GM18867 (cell line): ENCODE data around the gene MED6.

Experiments
- ATAC-seq: cut with Tn5 transposase; IDR thresholded peaks from one replicate; pipeline ENCODE4 v1.9.1; 2021; ENCODE audit warnings: mild to moderate bottlenecking, moderate library complexity; ENCODE audit not compliant: unreplicated experiment

MED6 gene

GRCh38 chr14:70599345-70599744, 1.1 kb downstream of the MED6 start:
- ATAC-seq = no peak

DNA sequence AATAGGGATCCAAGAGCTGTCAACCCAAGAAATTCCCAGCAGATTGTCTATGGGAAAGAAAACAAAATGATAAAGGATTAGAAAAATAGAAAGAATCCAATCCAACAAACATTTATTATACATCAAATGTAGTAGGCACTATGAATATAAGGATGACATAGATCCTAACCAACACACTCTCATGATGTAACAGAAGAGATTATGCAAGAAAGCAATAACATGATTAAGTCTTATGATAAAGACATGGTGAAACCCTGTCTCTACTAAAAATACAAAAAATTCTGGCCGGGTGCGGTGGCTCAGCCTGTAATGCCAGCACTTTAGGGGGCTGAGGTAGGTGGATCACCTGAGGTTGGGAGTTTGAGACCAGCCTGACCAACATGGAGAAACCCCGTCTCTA, 2.7 kb downstream of the MED6 start:
- ATAC-seq = no peak

DNA sequence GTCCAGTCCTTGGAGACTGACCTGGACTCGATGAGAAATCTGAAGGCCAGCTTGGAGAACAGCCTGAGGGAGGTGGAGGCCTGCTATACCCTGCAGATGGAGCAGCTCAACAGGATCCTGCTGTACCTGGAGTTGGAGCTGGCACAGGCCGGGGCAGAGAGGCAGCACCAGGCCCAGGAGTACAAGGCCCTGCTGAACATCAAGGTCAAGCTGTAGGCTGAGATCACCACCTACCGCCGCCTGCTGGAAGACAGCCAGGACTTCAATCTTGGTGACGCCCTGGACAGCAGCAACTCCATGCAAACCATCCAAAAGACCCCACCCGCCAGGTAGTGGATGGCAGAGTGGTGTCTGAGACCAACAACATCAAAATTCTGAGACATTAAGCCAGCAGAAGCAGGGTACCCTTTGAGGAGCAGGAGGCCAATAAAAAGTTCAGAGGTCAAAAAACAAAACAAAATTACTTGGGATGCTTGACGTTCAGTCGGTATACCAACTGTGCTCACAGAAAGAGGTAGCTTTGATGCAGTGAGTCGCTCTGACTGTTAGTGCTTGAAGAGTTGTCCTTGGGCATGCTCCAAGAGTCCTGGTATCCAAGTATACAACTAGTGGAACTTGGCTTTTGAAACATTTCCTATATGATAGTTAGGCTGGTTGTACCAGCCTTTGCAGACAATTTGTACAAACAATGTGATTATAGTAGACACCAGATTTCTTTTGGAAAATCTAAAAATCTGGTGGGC, 4.8 kb downstream of the MED6 start:
- ATAC-seq = no peak

DNA sequence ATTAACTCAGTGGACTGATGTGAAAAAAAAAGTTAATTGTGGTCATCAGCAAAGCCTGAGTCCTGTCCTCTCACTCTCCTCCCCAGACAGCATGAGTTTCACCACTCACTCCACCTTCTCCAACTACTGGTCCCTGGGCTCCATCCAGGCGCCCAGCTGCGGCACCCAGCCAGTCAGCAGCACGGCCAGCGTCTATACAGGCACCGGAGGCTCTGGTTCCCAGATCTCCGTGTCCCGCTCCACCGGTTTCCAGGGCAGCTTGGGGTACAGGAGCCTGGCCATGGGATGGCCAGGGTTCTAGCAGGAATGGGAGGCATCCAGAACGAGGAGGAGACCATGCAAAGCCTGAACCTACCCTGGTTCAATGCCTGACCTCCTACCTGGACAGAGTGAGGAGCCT, 6.0 kb downstream of the MED6 start:
- no peak for ATAC-seq

DNA sequence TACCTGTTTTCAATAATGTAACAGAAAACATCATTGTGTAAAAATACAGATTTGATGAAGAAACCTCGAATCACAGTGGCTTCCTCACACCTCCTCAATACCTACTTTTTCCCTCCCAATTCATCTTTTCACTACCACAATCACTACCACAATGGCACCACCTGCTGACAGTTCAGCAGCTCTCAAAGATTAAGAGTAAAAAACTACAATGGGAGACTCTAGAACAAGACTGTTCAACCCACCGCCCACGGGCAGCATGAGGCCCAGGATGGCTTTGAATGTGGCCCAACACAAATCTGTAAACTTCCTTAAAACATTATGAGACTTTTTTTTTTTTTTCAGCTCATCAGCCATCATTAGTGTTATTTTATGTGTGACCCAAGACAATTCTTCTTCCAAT, 15.2 kb downstream of the MED6 start:
- no peak for ATAC-seq

DNA sequence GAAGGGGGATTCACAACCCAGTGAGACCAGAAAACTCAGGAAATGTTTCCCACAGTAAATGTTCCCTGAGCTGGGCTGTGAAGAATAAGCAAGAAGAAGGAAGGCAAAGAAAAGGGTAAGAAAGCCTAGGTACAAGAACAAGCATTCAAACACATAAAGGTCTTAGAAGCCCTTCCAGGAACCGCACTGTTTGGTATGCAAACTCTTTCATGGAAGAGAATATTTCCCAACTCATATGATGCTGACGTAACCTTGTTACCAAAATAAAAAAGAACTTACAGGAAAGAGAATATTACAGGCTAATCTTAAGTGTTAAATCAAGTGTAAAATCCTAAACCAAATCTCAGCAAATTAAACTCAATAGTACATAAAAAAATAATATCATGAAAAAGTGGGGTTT, 23.6 kb downstream of the MED6 start:
- ATAC-seq = no peak

- ATAC-seq = no peak
These were observed 27.4 kb downstream of the MED6 start for GRCh38 chr14:70573050-70573449.

GRCh38 chr14:70571139-70571538, 29.3 kb downstream of the MED6 start:
- ATAC-seq = no peak

DNA sequence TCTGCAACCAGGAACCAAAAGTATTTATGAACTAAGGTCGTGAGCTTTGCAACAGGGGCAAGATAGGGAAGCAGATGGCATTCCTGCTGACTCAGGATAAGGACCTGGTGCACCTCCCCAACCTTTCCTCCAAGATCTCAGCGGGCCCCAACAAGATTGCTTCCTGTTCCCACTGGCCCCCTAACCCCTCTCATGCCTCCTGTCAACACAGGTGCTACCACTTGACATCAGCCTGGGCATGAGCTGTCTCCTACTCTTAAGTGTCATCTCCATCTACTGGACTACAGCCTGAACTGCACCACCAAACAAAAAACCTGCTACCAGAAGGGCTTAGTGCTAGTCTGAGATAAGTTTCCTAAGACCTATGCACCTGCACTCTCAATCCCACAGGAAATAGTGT, 32.7 kb downstream of the MED6 start:
- no peak for ATAC-seq

DNA sequence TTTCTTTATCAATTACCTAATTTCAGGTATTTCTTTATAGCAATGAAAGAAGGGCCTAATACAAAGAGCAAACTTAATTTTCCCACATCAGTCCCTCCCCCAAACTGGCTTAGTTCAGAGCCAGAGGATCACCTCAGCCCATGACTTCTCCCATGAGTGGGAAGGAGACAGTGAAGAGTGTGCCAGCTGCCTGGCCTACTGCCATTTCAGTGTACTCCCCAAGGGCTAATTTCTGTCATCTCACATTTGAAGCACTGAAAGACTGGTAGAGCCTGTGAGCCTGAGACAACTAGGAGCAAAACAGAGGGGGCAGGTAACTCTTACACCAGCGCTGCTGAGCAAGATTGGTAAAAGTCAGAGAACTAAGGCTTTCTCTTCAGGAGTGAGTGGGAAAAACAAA, 36.6 kb downstream of the MED6 start:
- ATAC-seq = no peak

DNA sequence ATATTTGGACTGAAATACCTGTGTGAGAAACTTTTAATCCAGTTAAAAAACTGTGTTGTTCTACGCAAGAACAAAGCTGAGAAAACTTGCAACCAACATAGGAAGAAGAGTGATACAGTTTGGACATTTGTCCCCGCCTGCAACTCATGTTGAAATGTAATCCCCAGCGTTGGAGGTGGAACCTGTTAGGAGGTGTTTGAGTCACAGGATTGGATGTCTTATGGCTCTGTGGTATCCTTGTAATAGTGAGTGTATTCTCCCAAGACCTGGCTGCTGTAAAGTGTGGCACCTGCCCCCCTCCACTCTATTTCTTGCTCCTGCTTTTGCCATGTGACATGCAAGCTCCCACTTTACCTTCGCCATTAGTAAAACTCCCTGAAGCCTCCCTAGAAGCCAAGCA, 37.0 kb downstream of the MED6 start:
- ATAC-seq = no peak

DNA sequence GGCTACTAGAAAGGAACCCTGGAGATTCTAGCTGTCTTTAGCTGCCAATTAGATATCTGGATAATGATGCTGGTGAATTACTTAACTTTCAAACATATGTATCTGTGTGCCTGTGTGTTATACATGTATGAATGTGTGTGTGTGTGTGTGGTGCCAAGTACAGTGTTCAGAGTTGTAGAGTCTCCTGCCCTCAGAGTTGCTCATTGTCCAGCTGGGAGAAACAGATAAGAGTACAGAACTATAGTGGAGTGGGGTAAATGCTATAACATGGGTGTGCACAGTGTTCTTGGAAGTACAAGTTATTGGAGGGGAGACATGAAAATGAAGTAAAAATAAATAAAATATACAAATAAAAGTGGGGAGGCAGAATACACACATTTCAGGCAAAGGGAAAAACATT, 42.1 kb downstream of the MED6 start:
- ATAC-seq = no peak

GRCh38 chr14:70555890-70556289, 44.6 kb downstream of the MED6 start:
- ATAC-seq = no peak

DNA sequence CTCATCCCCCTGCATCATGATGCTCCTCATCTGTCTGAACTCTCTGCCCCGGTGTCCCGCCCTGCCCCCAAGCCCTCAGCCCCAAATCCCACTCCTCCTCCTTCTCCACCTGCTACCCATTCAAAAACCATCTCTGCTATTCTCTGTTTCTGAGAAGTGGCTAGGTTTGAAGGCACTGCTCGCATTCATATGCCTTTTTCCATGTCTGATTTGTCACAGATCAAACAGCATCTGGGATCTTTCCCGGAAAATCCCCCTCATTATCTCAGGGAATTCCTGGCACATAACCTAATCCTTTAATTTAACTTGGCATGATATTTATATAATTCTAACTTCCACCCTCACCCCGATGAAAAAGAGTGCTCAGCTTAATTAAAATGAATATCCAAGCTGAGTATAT, 62.4 kb downstream of the MED6 start:
- no peak for ATAC-seq

- no peak for ATAC-seq
These were observed 63.6 kb downstream of the MED6 start for GRCh38 chr14:70536830-70537229.

DNA sequence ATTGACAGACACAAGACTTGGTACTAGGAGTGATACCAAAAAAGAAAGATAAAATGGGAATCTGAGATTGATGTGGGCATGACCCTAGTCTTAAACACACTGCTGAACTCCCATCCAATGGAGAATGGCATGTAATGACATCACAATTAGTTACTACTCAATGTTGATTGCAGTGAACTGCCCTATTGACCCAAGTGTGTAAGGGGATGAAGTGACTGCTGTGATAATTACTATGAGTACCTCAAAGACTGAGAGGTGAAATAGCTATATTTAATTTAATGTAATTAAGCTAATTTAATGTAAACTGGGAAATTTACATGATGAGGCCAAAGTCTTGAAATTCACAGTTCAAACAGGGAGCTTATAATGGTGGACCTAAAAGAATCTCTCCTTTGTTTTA, 65.6 kb downstream of the MED6 start, which contains the start of gene ADAM20:
ADAM20 (minus strand) TSS at position 101 of the 400 bp plus-strand sequence. CDS start 10,247 bp downstream, outside the sequence.
- no peak for ATAC-seq
